H1 (cell line): Measurements from ENCODE around the gene KCNQ1.
A peak's percentile ranks its signal among the peaks of the same experiment; 100 is the strongest.

Source experiments
- CEBPB ChIP-seq: IDR thresholded peaks from 2 replicates; pipeline ENCODE4 v1.6.1; 2012; ENCODE audit warnings: low read depth, low read length
- CHD2 ChIP-seq: IDR thresholded peaks from 2 replicates; pipeline ENCODE4 v1.6.1; 2012; ENCODE audit warnings: low read length, improper control_type of control experiment
- CTCF ChIP-seq, 3 experiments: IDR thresholded peaks; 1 replicate in 2 of 3; 2 replicates in 1 of 3; pipeline versions ENCODE4 v1.5.1 to v1.6.1; 2011; ENCODE audit warnings: low read length in 3 of 3, mild to moderate bottlenecking in 3 of 3, inconsistent platforms in 2 of 3, low read depth in 1 of 3, moderate library complexity in 1 of 3; ENCODE audit not compliant: insufficient read depth in 1 of 3; ENCODE audit errors: control extremely low read depth in 1 of 3
- EP300 ChIP-seq, 2 experiments: IDR thresholded peaks; 1 replicate in 1 of 2; 2 replicates in 1 of 2; pipeline ENCODE4 v1.6.1; 2011 to 2012; ENCODE audit warnings: low read depth in 2 of 2, low read length in 2 of 2, mild to moderate bottlenecking in 2 of 2, borderline replicate concordance in 1 of 2, inconsistent platforms in 1 of 2, moderate library complexity in 1 of 2
- EZH2 ChIP-seq: fragments of 200-600 bp; sonication (generic); IDR thresholded peaks from 2 replicates; pipeline ENCODE4 v1.7.1; 2012; ENCODE audit warnings: low read depth, mild to moderate bottlenecking, moderate library complexity, low read length, inconsistent platforms; ENCODE audit not compliant: severe bottlenecking
- GABPA ChIP-seq: IDR thresholded peaks from 2 replicates; pipeline ENCODE4 v1.6.1; 2011; ENCODE audit warnings: mild to moderate bottlenecking, low read length, moderate library complexity, borderline replicate concordance; ENCODE audit not compliant: insufficient read depth
- JUN ChIP-seq: IDR thresholded peaks from 2 replicates; pipeline ENCODE4 v1.6.1; 2011; ENCODE audit warnings: low read depth, mild to moderate bottlenecking, improper control_type of control experiment, low read length
- KDM5A ChIP-seq: fragments of 200-600 bp; IDR thresholded peaks from 2 replicates; pipeline ENCODE4 v1.7.1; 2012; ENCODE audit warnings: mild to moderate bottlenecking, low read length, inconsistent platforms, mixed read lengths
- MAX ChIP-seq: IDR thresholded peaks from 2 replicates; pipeline ENCODE4 v1.6.1; 2012; ENCODE audit warnings: inconsistent platforms
- POLR2A ChIP-seq, 2 experiments: IDR thresholded peaks; 1 replicate in 1 of 2; 2 replicates in 1 of 2; pipeline ENCODE4 v1.6.1; 2011; ENCODE audit warnings: low read depth in 2 of 2, low read length in 2 of 2, mild to moderate bottlenecking in 2 of 2; ENCODE audit errors: control extremely low read depth in 1 of 2
- POLR2AphosphoS5 ChIP-seq: IDR thresholded peaks from 2 replicates; pipeline ENCODE4 v1.6.1; 2011; ENCODE audit warnings: low read depth, low read length
- RNF2 ChIP-seq: fragments of 200-900, 300-1000 bp; sonication (generic); IDR thresholded peaks from 2 replicates; pipeline ENCODE4 v1.7.1; 2016; ENCODE audit warnings: borderline replicate concordance, low read depth, mild to moderate bottlenecking, antibody characterized with exemption, low read length; ENCODE audit not compliant: poor library complexity, severe bottlenecking; ENCODE audit errors: missing control alignments
- SUZ12 ChIP-seq: fragments of 200-600 bp; sonication (generic); IDR thresholded peaks from 2 replicates; pipeline ENCODE4 v1.6.1; 2012; ENCODE audit warnings: mild to moderate bottlenecking, inconsistent platforms, low read length, moderate library complexity, mixed read lengths
- TF ChIP-seq, protein P1 (sequence below): IDR thresholded peaks from 2 replicates; pipeline ENCODE4 v1.6.1; 2012; ENCODE audit warnings: low read length, inconsistent platforms

DNA sequence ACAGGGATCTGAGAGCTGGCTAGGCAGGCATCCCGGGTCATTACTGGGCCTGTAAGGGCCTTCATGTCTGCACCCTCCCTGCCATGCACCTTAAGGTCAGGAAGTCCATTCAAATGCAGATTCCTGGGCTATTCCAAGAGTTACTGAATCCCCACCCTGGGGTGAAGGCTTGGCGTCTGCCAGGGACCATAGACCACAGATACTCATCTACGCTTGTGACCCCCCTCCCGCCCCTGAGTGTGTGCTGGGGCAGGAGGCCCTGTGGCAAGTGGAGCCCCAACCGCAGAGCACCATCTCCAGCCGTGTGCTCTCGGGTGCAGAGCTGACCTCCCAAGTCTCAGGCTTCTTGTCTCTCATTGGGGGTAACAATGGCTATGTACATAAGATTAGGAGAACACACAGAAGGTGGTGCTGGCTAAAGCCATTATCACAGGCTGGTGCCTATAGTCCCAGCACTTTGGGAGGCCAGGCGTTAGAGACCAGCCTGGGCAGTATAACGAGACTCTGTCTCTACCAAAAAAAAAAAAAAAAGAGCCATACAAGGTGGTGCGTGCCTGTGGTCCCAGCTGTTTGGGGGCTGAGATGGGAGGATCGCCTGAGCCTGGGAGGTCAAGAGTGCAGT is 274.1 kb downstream of the KCNQ1 start:
- TF ChIP-seq, protein P1, sequence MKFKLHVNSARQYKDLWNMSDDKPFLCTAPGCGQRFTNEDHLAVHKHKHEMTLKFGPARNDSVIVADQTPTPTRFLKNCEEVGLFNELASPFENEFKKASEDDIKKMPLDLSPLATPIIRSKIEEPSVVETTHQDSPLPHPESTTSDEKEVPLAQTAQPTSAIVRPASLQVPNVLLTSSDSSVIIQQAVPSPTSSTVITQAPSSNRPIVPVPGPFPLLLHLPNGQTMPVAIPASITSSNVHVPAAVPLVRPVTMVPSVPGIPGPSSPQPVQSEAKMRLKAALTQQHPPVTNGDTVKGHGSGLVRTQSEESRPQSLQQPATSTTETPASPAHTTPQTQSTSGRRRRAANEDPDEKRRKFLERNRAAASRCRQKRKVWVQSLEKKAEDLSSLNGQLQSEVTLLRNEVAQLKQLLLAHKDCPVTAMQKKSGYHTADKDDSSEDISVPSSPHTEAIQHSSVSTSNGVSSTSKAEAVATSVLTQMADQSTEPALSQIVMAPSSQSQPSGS = no peak
- TF ChIP-seq CTCF (IDR thresholded peaks at IDR 0.05; ENCODE audit: control extremely low read depth in 1 of 3, insufficient read depth in 1 of 3, low read depth in 1 of 3, low read length in 3 of 3) (no peak), EZH2 (no peak), CHD2 (no peak), MAX (no peak; the same call in 1 of the 2 replicates), POLR2AphosphoS5 (peak; percentile 74), KDM5A (no peak), POLR2A (IDR thresholded peaks at IDR 0.05; ENCODE audit: control extremely low read depth in 1 of 2, low read depth in 2 of 2, low read length in 2 of 2) (no peak), CEBPB (no peak), JUN (no peak), EP300 (IDR thresholded peaks at IDR 0.05; ENCODE audit: borderline replicate concordance in 1 of 2, low read depth in 2 of 2, low read length in 2 of 2) (no peak), RNF2 (no peak), SUZ12 (no peak), GABPA (no peak)
